ENCODE measurements around the gene PLSCR2. TPM values are rescaled to one million over a fixed set of nuclear protein-coding genes. Genes with fewer than 3 reads are reported as not detected.

Gene PLSCR2
- not detected in 2 replicates for total RNA-seq

GRCh38 chr3:146469150-146470017, at the start of gene PLSCR2:
Gene PLSCR2, minus strand, starts transcription at chr3:146469561. Its CDS starts 9,657 bp downstream, at chr3:146459904.

Other genes with a start within 250 kb of the PLSCR2 start
- 20.3 and 21.7 TPM in 2 replicates for gene PLSCR4, start 218.5 kb downstream of the PLSCR2 start, total RNA-seq
- 70.4 and 85.7 TPM in 2 replicates for gene PLSCR1, start 75.0 kb upstream of the PLSCR2 start, total RNA-seq
- not detected in 2 replicates for gene PLSCR5, start 135.8 kb upstream of the PLSCR2 start, total RNA-seq